Effector memory CD8-positive, alpha-beta T cell (primary cell): ENCODE data around the gene PSRC1.

Experiments used
- ATAC-seq: fragments of 150-1000 bp; cut with Tn5 transposase; replicated peaks from 2 replicates; pipeline ENCODE4 v1.10.0; 2021; ENCODE audit warnings: mild to moderate bottlenecking, moderate library complexity
- DNase-seq, 3 experiments: peaks; one replicate each; pipeline ENCODE4 v3.0.0; 2021
- H3K27ac Mint-ChIP-seq, 2 donors: one replicate each; pipeline ENCODE4 v1.8.0; 2022; ENCODE audit warnings: mild to moderate bottlenecking in 2 of 2, mixed read lengths in 2 of 2, moderate library complexity in 2 of 2
- H3K27me3 Mint-ChIP-seq, 2 donors: one replicate each; pipeline ENCODE4 v1.8.0; 2022; ENCODE audit warnings: mixed read lengths in 2 of 2
- H3K36me3 Mint-ChIP-seq: one replicate; pipeline ENCODE4 v1.8.0; 2022; ENCODE audit warnings: mild to moderate bottlenecking, moderate library complexity, mixed read lengths; ENCODE audit not compliant: insufficient read depth
- H3K4me1 Mint-ChIP-seq, 2 donors: one replicate each; pipeline ENCODE4 v1.8.0; 2022; ENCODE audit warnings: low read depth in 2 of 2, mixed read lengths in 2 of 2
- H3K4me3 Mint-ChIP-seq, 2 donors: one replicate each; pipeline ENCODE4 v1.8.0; 2022; ENCODE audit warnings: mild to moderate bottlenecking in 2 of 2, mixed read lengths in 2 of 2, moderate library complexity in 2 of 2
- H3K9me3 Mint-ChIP-seq, 2 donors: one replicate each; pipeline ENCODE4 v1.8.0; 2022; ENCODE audit warnings: mixed read lengths in 2 of 2

The PSRC1 gene

DNA sequence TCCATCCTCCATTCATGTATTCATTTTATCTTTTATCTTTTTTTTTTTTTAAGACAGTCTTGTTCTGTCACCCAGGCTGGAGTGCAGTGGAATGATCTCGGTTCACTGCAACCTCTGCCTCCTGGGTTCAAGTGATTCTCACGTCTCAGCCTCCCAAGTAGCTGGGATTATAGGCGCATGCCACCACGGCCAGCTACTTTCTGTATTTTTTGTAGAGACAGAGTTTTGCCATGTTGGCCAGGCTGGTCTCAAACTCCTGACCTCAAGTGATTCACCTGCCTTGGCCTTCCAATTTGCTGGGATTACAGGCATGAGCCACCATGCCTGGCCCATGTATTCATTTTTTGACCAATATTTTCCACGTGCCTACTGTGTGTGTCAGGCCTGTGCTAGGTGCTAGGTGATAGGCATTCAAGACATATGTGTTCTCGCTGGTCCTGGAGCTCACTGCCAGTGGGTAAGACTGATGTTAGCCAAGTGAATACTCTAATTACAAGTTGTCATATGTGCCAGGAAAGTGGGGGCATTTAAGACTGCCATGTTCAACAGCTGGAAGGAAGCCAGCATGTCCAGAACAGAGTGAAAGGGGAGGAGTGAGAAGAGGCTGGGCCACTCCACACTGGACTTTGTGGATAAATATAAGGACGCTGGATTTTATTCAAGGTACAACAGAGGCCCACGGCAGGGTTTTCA lies 38.9 kb downstream of the PSRC1 start:
- Mint-ChIP-seq H3K4me3 (no peak overlapping the region), H3K36me3 (peaks cover 3% of the 10 kb centered on the region), H3K9me3 (no peaks in the 10 kb centered on the region), H3K27me3 (peaks cover 9 to 42% of the 10 kb centered on the region in 2 donors), H3K27ac (no peak overlapping the region), H3K4me1 (peaks cover 16 to 22% of the 10 kb centered on the region in 2 donors)
- ATAC-seq (no peak), DNase-seq (no peak)

- ATAC-seq = no peak
- DNase-seq = no peak
- H3K27ac Mint-ChIP-seq = no peak overlapping the region
- H3K4me1 Mint-ChIP-seq = peaks cover 16 to 21% of the 10 kb centered on the region in 2 donors
- H3K9me3 Mint-ChIP-seq = no peaks in the 10 kb centered on the region
- no peak overlapping the region for H3K4me3 Mint-ChIP-seq
- peaks cover 9 to 41% of the 10 kb centered on the region in 2 donors for H3K27me3 Mint-ChIP-seq
- peaks cover 6% of the 10 kb centered on the region for H3K36me3 Mint-ChIP-seq
Observed at GRCh38 chr1:109243221-109243620, 39.7 kb downstream of the PSRC1 start.

- H3K9me3 Mint-ChIP-seq = no peaks in the 10 kb centered on the region
- peaks cover 13% of the 10 kb centered on the region for H3K36me3 Mint-ChIP-seq
- H3K27ac Mint-ChIP-seq = peak overlapping the region; percentile 36 to 68
- DNase-seq (no peak), ATAC-seq (no peak)
- peaks cover 16 to 21% of the 10 kb centered on the region in 2 donors for H3K4me1 Mint-ChIP-seq
- H3K4me3 Mint-ChIP-seq = peak overlapping the region in 1 of 2 donors; percentile 48
- peaks cover 9 to 33% of the 10 kb centered on the region in 2 donors for H3K27me3 Mint-ChIP-seq
Observed at GRCh38 chr1:109242387-109242786, 40.6 kb downstream of the PSRC1 start.

DNA sequence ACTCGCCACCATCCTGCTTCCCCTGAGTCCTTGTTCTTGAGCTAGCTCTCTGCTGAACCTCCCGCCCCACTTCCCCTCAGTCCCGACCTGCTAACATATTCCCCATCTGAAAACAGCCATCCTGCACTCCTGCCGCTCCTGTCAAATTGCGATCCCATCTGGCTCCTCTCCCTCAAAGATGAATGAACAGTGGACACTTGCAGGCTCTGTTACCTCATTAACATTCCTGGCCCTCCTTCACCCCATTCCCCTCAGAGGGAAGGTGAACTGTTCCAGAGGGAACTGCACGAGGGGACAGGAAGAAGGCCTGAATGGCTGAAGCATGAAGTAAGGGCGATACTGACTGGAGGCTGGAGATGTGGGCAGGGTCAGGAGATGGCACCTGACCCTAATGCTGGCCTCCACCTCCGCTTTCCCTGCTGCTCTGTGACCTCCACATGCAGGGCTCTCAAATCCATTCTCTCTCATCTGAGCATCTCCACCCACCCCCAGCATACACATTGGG lies 41.1 kb downstream of the PSRC1 start:
- no peaks in the 10 kb centered on the region for H3K9me3 Mint-ChIP-seq
- ATAC-seq = no peak
- peaks cover 9 to 28% of the 10 kb centered on the region in 2 donors for H3K27me3 Mint-ChIP-seq
- peak overlapping the region; percentile 36 to 68 for H3K27ac Mint-ChIP-seq
- peak overlapping the region in 1 of 2 donors; percentile 48 for H3K4me3 Mint-ChIP-seq
- DNase-seq = no peak
- peaks cover 18% of the 10 kb centered on the region for H3K36me3 Mint-ChIP-seq
- H3K4me1 Mint-ChIP-seq = peaks cover 16 to 21% of the 10 kb centered on the region in 2 donors

DNA sequence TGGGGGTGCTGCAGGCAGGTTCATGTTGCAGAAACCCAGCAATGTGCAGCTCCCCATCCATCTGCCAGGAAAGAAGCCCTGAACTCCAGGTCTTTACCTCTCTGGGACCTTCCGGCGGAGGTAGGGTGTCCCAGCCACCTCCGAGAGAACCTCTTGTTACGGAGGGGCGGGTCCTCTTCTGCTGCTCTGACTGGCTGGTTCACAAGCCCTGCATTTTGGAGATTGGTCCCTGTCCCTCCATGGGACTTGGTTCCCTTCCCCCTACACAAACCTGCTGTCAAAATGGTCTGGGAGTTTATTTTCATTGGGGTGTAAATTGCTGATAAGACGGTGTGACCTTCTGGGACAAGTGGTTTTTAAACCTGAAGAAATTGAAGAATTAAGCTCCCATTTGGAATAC lies 41.6 kb downstream of the PSRC1 start:
- H3K36me3 Mint-ChIP-seq = peaks cover 23% of the 10 kb centered on the region
- DNase-seq = no peak
- peaks cover 16 to 21% of the 10 kb centered on the region in 2 donors for H3K4me1 Mint-ChIP-seq
- no peaks in the 10 kb centered on the region for H3K9me3 Mint-ChIP-seq
- peaks cover 9 to 23% of the 10 kb centered on the region in 2 donors for H3K27me3 Mint-ChIP-seq
- peak overlapping the region in 1 of 2 donors; percentile 68 for H3K27ac Mint-ChIP-seq
- no peak for ATAC-seq
- peak overlapping the region in 1 of 2 donors; percentile 48 for H3K4me3 Mint-ChIP-seq

- H3K27ac Mint-ChIP-seq = peak overlapping the region in 1 of 2 donors; percentile 76
- H3K4me3 Mint-ChIP-seq = peak overlapping the region in 1 of 2 donors; percentile 18
- peaks cover 16 to 21% of the 10 kb centered on the region in 2 donors for H3K4me1 Mint-ChIP-seq
- H3K27me3 Mint-ChIP-seq = peaks cover 9 to 20% of the 10 kb centered on the region in 2 donors
- peaks cover 32% of the 10 kb centered on the region for H3K36me3 Mint-ChIP-seq
- no peaks in the 10 kb centered on the region for H3K9me3 Mint-ChIP-seq
- DNase-seq = no peak
- ATAC-seq = peak; percentile 32
Observed at GRCh38 chr1:109240158-109241152, 42.5 kb downstream of the PSRC1 start.

GRCh38 chr1:109239409-109240068 lies 43.4 kb downstream of the PSRC1 start:
- peaks cover 6 to 16% of the 10 kb centered on the region in 2 donors for H3K27me3 Mint-ChIP-seq
- DNase-seq = no peak
- H3K4me3 Mint-ChIP-seq = no peak overlapping the region
- H3K4me1 Mint-ChIP-seq = peaks cover 16 to 21% of the 10 kb centered on the region in 2 donors
- H3K36me3 Mint-ChIP-seq = peaks cover 39% of the 10 kb centered on the region
- peak; percentile 72 for ATAC-seq
- no peaks in the 10 kb centered on the region for H3K9me3 Mint-ChIP-seq
- H3K27ac Mint-ChIP-seq = peak overlapping the region in 1 of 2 donors; percentile 76

GRCh38 chr1:109239047-109239408 lies 43.9 kb downstream of the PSRC1 start:
- ATAC-seq (no peak), DNase-seq (no peak)
- H3K27ac Mint-ChIP-seq = no peak overlapping the region
- no peak overlapping the region for H3K4me3 Mint-ChIP-seq
- peaks cover 44% of the 10 kb centered on the region for H3K36me3 Mint-ChIP-seq
- H3K9me3 Mint-ChIP-seq = no peaks in the 10 kb centered on the region
- peaks cover under 1 to 11% of the 10 kb centered on the region in 2 donors for H3K27me3 Mint-ChIP-seq
- H3K4me1 Mint-ChIP-seq = peaks cover 16 to 21% of the 10 kb centered on the region in 2 donors

GRCh38 chr1:109238382-109238781 lies 44.6 kb downstream of the PSRC1 start:
- ATAC-seq = no peak
- Mint-ChIP-seq H3K4me3 (no peak overlapping the region), H3K4me1 (peaks cover 16 to 21% of the 10 kb centered on the region in 2 donors), H3K9me3 (no peaks in the 10 kb centered on the region), H3K27me3 (peaks cover 0 to 8% of the 10 kb centered on the region in 2 donors), H3K36me3 (peaks cover 50% of the 10 kb centered on the region), H3K27ac (peak overlapping the region; percentile 22 to 39)
- no peak for DNase-seq

DNA sequence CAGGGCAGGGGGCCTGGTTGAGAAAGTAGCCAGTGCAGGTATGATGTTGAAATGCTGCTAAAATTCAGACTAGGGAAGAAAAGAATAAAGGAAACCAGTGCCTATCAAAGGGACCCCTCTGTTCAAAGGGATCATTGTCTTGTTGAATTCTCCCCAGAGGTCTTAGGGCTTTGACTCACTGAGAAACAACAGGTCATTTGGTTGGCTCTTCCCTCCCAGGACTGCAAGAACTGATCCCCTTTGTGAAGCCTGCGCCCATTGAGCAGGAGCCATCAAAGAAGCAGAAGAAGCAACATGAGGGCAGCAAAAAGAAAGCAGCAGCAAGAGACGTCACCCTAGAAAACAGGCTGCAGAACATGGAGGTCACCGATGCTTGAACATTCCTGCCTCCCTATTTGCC lies 45.4 kb downstream of the PSRC1 start:
- H3K27ac Mint-ChIP-seq = peak overlapping the region in 1 of 2 donors; percentile 38
- H3K36me3 Mint-ChIP-seq = peaks cover 54% of the 10 kb centered on the region
- ATAC-seq (no peak), DNase-seq (no peak)
- H3K9me3 Mint-ChIP-seq = no peaks in the 10 kb centered on the region
- H3K4me1 Mint-ChIP-seq = peaks cover 13 to 16% of the 10 kb centered on the region in 2 donors
- no peak overlapping the region for H3K4me3 Mint-ChIP-seq
- H3K27me3 Mint-ChIP-seq = peaks cover 0 to 5% of the 10 kb centered on the region in 2 donors

GRCh38 chr1:109235137-109235536 lies 47.8 kb downstream of the PSRC1 start:
- peaks cover 74% of the 10 kb centered on the region for H3K36me3 Mint-ChIP-seq
- H3K27ac Mint-ChIP-seq = peak overlapping the region; percentile 16 to 60
- DNase-seq (no peak), ATAC-seq (no peak)
- H3K4me3 Mint-ChIP-seq = no peak overlapping the region
- no peaks in the 10 kb centered on the region for H3K27me3 Mint-ChIP-seq
- H3K9me3 Mint-ChIP-seq = no peaks in the 10 kb centered on the region
- no peaks in the 10 kb centered on the region for H3K4me1 Mint-ChIP-seq

- Mint-ChIP-seq H3K9me3 (no peaks in the 10 kb centered on the region), H3K27me3 (no peaks in the 10 kb centered on the region), H3K36me3 (peaks cover 73% of the 10 kb centered on the region), H3K4me1 (no peaks in the 10 kb centered on the region), H3K27ac (peak overlapping the region in 1 of 2 donors; percentile 3), H3K4me3 (no peak overlapping the region)
- ATAC-seq (no peak), DNase-seq (no peak)
Observed at GRCh38 chr1:109231066-109231465, 51.9 kb downstream of the PSRC1 start.
